ENCODE data around the gene ACOT9. TPM values are rescaled to one million over a fixed set of nuclear protein-coding genes. Genes with fewer than 3 reads are reported as not detected.

Gene ACOT9
- total RNA-seq, 2 donors from 2014 or later = 39.6 to 43.6 TPM

- H3K4me3 ChIP-seq = no peak overlapping the region
- no peaks in the 10 kb centered on the region for H3K9me3 ChIP-seq
- DNase-seq (ENCODE audit: low spot score) = no peak
- no peaks in the 10 kb centered on the region for H3K4me1 ChIP-seq
- TF ChIP-seq CTCF (IDR thresholded peaks at IDR 0.05) = no peak
- no peaks in the 10 kb centered on the region for H3K27me3 ChIP-seq
- no peak overlapping the region for H3K27ac ChIP-seq
- no peaks in the 10 kb centered on the region for H3K36me3 ChIP-seq
Measured at GRCh38 chrX:23770142-23770541, 27.1 kb upstream of the ACOT9 start.

- no peaks in the 10 kb centered on the region for H3K27me3 ChIP-seq
- DNase-seq (ENCODE audit: low spot score) = no peak
- no peaks in the 10 kb centered on the region for H3K4me1 ChIP-seq
- H3K36me3 ChIP-seq = no peaks in the 10 kb centered on the region
- TF ChIP-seq CTCF (IDR thresholded peaks at IDR 0.05) = no peak
- no peak overlapping the region for H3K27ac ChIP-seq
- no peak overlapping the region for H3K4me3 ChIP-seq
- no peaks in the 10 kb centered on the region for H3K9me3 ChIP-seq
Measured at GRCh38 chrX:23766650-23767551, 23.8 kb upstream of the ACOT9 start.

GRCh38 chrX:23765868-23766267 is 22.8 kb upstream of the ACOT9 start:
- Histone ChIP-seq H3K9me3 (no peaks in the 10 kb centered on the region), H3K4me1 (no peaks in the 10 kb centered on the region), H3K36me3 (no peaks in the 10 kb centered on the region), H3K27ac (no peak overlapping the region), H3K4me3 (no peak overlapping the region), H3K27me3 (no peaks in the 10 kb centered on the region)
- no peak for DNase-seq (ENCODE audit: low spot score)
- TF ChIP-seq CTCF (IDR thresholded peaks at IDR 0.05) = no peak

GRCh38 chrX:23765449-23765848 is 22.4 kb upstream of the ACOT9 start:
- no peak overlapping the region for H3K27ac ChIP-seq
- DNase-seq (ENCODE audit: low spot score) = no peak
- TF ChIP-seq CTCF (IDR thresholded peaks at IDR 0.05) = no peak
- H3K4me3 ChIP-seq = no peak overlapping the region
- H3K9me3 ChIP-seq = no peaks in the 10 kb centered on the region
- H3K4me1 ChIP-seq = no peaks in the 10 kb centered on the region
- H3K27me3 ChIP-seq = no peaks in the 10 kb centered on the region
- H3K36me3 ChIP-seq = no peaks in the 10 kb centered on the region

- H3K36me3 ChIP-seq = no peaks in the 10 kb centered on the region
- H3K27me3 ChIP-seq = no peaks in the 10 kb centered on the region
- TF ChIP-seq CTCF (IDR thresholded peaks at IDR 0.05) = no peak
- H3K9me3 ChIP-seq = no peaks in the 10 kb centered on the region
- H3K4me3 ChIP-seq = no peak overlapping the region
- H3K4me1 ChIP-seq = no peaks in the 10 kb centered on the region
- no peak for DNase-seq (ENCODE audit: low spot score)
- H3K27ac ChIP-seq = no peak overlapping the region
Measured at GRCh38 chrX:23764188-23764984, 21.3 kb upstream of the ACOT9 start.

All from right atrium auricular region (tissue), 2 donors.